HepG2 (cell line): ENCODE measurements around the gene SERTAD1.

Experiments
- CEBPG ChIP-seq: IDR thresholded peaks from 2 replicates; pipeline ENCODE4 v1.6.1; 2016
- CTCF ChIP-seq: sonication (generic); formaldehyde crosslinking; IDR thresholded peaks from 2 replicates; pipeline ENCODE4 v1.5.0; 2020; ENCODE audit warnings: mild to moderate bottlenecking, missing genetic modification reagents, moderate library complexity
- HCFC1 ChIP-seq: fragments of 150-350 bp; IDR thresholded peaks from 2 replicates; pipeline ENCODE4 v1.6.1; 2014; ENCODE audit warnings: low read depth, low read length
- RXRB ChIP-seq: IDR thresholded peaks from 2 replicates; pipeline ENCODE4 v1.6.1; 2016; ENCODE audit warnings: borderline replicate concordance, missing genetic modification reagents, missing compliant biosample characterization
- ZNF687 ChIP-seq: sonication (generic); formaldehyde crosslinking; IDR thresholded peaks from 2 replicates; pipeline ENCODE4 v1.5.1; 2020; ENCODE audit warnings: mild to moderate bottlenecking, missing genetic modification reagents, moderate library complexity

GRCh38 chr19:40441719-40442253 lies 16.0 kb upstream of the SERTAD1 start:
- TF ChIP-seq CEBPG (CRISPR knock-in tag) (no peak), RXRB (no peak), CTCF (CRISPR knock-in tag) (no peak), HCFC1 (no peak), ZNF687 (CRISPR knock-in tag) (no peak)
